ENCODE data around the gene TCEA2. TPM values are rescaled to one million over a fixed set of nuclear protein-coding genes. Genes with fewer than 3 reads are reported as not detected.

TCEA2 gene
- total and polyA plus RNA-seq, 2 of the 13 experiments (the other 11 are each of a cell fraction or from before 2014, with no cell fraction given): 28.1 to 33.7 TPM

DNA sequence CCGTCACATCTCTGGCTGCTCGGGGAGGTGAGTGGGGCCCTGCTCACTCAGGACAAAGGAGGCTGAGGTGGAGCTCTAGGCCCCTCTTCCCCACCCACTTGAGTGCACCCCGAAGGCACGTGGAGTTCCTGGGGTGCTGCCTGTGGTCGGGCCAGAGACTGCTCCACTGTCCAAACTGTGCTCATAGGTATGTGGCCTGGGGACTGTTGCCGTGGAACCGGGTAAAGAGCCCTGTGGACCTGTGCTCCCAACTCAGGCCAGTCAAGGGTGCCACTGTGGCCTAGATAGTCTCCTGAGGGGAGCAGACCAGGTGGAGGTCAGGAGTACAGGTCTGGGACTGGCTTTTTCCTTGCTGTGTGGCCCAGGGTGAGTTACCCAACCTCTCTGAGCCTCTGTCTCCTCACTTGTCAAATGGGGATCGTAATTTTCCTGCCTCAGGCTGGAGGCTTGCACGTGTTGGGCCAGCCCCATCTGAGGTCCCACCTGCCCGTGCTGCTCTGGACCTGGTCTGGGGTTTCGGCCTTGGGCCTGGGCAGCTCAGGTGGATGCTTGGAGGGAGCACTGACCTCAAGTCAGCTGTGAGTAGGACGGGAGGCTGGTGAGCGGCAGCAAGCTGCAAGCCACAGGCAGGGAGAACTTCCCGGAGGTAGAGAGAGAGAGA, 56.8 kb downstream of the TCEA2 start (continued):
- TF ChIP-seq, protein P1, sequence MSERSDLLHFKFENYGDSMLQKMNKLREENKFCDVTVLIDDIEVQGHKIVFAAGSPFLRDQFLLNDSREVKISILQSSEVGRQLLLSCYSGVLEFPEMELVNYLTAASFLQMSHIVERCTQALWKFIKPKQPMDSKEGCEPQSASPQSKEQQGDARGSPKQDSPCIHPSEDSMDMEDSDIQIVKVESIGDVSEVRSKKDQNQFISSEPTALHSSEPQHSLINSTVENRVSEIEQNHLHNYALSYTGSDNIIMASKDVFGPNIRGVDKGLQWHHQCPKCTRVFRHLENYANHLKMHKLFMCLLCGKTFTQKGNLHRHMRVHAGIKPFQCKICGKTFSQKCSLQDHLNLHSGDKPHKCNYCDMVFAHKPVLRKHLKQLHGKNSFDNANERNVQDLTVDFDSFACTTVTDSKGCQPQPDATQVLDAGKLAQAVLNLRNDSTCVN (CRISPR knock-in tag; IDR thresholded peaks at IDR 0.05; ENCODE audit: borderline replicate concordance): no peak
- TF ChIP-seq NONO (IDR thresholded peaks at IDR 0.05): no peak
- no peak for TF ChIP-seq NONO (CRISPR knock-in tag; conservative IDR thresholded peaks at IDR 0.05)
- TF ChIP-seq BRD4 (CRISPR knock-in tag; IDR thresholded peaks at IDR 0.05): no peak
- TF ChIP-seq, protein P2, sequence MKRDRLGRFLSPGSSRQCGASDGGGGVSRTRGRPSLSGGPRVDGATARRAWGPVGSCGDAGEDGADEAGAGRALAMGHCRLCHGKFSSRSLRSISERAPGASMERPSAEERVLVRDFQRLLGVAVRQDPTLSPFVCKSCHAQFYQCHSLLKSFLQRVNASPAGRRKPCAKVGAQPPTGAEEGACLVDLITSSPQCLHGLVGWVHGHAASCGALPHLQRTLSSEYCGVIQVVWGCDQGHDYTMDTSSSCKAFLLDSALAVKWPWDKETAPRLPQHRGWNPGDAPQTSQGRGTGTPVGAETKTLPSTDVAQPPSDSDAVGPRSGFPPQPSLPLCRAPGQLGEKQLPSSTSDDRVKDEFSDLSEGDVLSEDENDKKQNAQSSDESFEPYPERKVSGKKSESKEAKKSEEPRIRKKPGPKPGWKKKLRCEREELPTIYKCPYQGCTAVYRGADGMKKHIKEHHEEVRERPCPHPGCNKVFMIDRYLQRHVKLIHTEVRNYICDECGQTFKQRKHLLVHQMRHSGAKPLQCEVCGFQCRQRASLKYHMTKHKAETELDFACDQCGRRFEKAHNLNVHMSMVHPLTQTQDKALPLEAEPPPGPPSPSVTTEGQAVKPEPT (CRISPR knock-in tag; IDR thresholded peaks at IDR 0.05; ENCODE audit: low read depth): no peak
- no peak for TF ChIP-seq MYNN (CRISPR knock-in tag; IDR thresholded peaks at IDR 0.05; ENCODE audit: low read depth)
- TF ChIP-seq SNAPC2 (CRISPR knock-in tag; IDR thresholded peaks at IDR 0.05): no peak
- TF ChIP-seq, protein P3, sequence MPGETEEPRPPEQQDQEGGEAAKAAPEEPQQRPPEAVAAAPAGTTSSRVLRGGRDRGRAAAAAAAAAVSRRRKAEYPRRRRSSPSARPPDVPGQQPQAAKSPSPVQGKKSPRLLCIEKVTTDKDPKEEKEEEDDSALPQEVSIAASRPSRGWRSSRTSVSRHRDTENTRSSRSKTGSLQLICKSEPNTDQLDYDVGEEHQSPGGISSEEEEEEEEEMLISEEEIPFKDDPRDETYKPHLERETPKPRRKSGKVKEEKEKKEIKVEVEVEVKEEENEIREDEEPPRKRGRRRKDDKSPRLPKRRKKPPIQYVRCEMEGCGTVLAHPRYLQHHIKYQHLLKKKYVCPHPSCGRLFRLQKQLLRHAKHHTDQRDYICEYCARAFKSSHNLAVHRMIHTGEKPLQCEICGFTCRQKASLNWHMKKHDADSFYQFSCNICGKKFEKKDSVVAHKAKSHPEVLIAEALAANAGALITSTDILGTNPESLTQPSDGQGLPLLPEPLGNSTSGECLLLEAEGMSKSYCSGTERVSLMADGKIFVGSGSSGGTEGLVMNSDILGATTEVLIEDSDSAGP (CRISPR knock-in tag; IDR thresholded peaks at IDR 0.05; ENCODE audit: borderline replicate concordance): peak; percentile 15; the same call in 1 of the 2 replicates
- no peak for TF ChIP-seq HOXD1 (CRISPR knock-in tag; IDR thresholded peaks at IDR 0.05)
- TF ChIP-seq SRSF4 (IDR thresholded peaks at IDR 0.05; ENCODE audit: low read depth, low read length, poor library complexity, severe bottlenecking): no peak
- TF ChIP-seq, protein P4, sequence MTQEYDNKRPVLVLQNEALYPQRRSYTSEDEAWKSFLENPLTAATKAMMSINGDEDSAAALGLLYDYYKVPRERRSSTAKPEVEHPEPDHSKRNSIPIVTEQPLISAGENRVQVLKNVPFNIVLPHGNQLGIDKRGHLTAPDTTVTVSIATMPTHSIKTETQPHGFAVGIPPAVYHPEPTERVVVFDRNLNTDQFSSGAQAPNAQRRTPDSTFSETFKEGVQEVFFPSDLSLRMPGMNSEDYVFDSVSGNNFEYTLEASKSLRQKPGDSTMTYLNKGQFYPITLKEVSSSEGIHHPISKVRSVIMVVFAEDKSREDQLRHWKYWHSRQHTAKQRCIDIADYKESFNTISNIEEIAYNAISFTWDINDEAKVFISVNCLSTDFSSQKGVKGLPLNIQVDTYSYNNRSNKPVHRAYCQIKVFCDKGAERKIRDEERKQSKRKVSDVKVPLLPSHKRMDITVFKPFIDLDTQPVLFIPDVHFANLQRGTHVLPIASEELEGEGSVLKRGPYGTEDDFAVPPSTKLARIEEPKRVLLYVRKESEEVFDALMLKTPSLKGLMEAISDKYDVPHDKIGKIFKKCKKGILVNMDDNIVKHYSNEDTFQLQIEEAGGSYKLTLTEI (CRISPR knock-in tag; conservative IDR thresholded peaks at IDR 0.05): no peak
- no peak for TF ChIP-seq ZNF670 (CRISPR knock-in tag; IDR thresholded peaks at IDR 0.05; ENCODE audit: borderline replicate concordance)
- TF ChIP-seq, protein P5, sequence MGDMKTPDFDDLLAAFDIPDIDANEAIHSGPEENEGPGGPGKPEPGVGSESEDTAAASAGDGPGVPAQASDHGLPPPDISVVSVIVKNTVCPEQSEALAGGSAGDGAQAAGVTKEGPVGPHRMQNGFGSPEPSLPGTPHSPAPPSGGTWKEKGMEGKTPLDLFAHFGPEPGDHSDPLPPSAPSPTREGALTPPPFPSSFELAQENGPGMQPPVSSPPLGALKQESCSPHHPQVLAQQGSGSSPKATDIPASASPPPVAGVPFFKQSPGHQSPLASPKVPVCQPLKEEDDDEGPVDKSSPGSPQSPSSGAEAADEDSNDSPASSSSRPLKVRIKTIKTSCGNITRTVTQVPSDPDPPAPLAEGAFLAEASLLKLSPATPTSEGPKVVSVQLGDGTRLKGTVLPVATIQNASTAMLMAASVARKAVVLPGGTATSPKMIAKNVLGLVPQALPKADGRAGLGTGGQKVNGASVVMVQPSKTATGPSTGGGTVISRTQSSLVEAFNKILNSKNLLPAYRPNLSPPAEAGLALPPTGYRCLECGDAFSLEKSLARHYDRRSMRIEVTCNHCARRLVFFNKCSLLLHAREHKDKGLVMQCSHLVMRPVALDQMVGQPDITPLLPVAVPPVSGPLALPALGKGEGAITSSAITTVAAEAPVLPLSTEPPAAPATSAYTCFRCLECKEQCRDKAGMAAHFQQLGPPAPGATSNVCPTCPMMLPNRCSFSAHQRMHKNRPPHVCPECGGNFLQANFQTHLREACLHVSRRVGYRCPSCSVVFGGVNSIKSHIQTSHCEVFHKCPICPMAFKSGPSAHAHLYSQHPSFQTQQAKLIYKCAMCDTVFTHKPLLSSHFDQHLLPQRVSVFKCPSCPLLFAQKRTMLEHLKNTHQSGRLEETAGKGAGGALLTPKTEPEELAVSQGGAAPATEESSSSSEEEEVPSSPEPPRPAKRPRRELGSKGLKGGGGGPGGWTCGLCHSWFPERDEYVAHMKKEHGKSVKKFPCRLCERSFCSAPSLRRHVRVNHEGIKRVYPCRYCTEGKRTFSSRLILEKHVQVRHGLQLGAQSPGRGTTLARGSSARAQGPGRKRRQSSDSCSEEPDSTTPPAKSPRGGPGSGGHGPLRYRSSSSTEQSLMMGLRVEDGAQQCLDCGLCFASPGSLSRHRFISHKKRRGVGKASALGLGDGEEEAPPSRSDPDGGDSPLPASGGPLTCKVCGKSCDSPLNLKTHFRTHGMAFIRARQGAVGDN (CRISPR knock-in tag; IDR thresholded peaks at IDR 0.05): peak; percentile 57
- no peak; the same call in 1 of the 2 replicates for TF ChIP-seq ZIK1 (CRISPR knock-in tag; IDR thresholded peaks at IDR 0.05; ENCODE audit: borderline replicate concordance, low read depth)
- no peak for TF ChIP-seq ZSCAN9 (CRISPR knock-in tag; IDR thresholded peaks at IDR 0.05; ENCODE audit: borderline replicate concordance)
- no peak for TF ChIP-seq FOXO1 (CRISPR knock-in tag; IDR thresholded peaks at IDR 0.05)
